Esophagus muscularis mucosa (tissue), 4 donors: Measurements from ENCODE around the gene RIC1. TPM values are rescaled to one million over a fixed set of nuclear protein-coding genes. Genes with fewer than 3 reads are reported as not detected.
"Not testable (repeated sequence)": the region's sequence is repeated elsewhere in the genome, so short reads cannot be mapped to it uniquely, and the experiment has no call there.

Experiments used
- DNase-seq: peaks from one replicate; pipeline ENCODE4 v3.0.0-alpha.2; 2017; ENCODE audit errors: extremely low spot score
- H3K27ac ChIP-seq, 4 donors: fragments of 200-600 bp; sonication (generic); replicated peaks in 1 of 4; 1 replicate in 3 of 4; 2 replicates in 1 of 4; pipeline ENCODE4 v1.5.1; 2016 to 2019; ENCODE audit warnings: mild to moderate bottlenecking in 1 of 4
- H3K27me3 ChIP-seq, 4 donors: fragments of 200-600 bp; sonication (generic); one replicate each; pipeline versions ENCODE4 v1.5.1 to v1.6.0; 2016 to 2019
- H3K36me3 ChIP-seq, 4 donors: fragments of 200-600 bp; sonication (generic); one replicate each; pipeline ENCODE4 v1.5.1; 2016 to 2019
- H3K4me1 ChIP-seq, 4 donors: fragments of 200-600 bp; sonication (generic); one replicate each; pipeline ENCODE4 v1.5.1; 2016 to 2019
- H3K4me3 ChIP-seq, 4 donors: fragments of 200-600 bp; sonication (generic); 1 replicate in 2 of 4; 2 replicates in 2 of 4; pipeline ENCODE4 v1.5.1; 2016 to 2019; ENCODE audit warnings: mild to moderate bottlenecking in 4 of 4, moderate library complexity in 1 of 4
- H3K9me3 ChIP-seq, 4 donors: fragments of 200-600 bp; sonication (generic); 1 replicate in 3 of 4; 2 replicates in 1 of 4; pipeline ENCODE4 v1.5.1; 2016 to 2019
- EP300 ChIP-seq: sonication (generic); formaldehyde crosslinking; IDR thresholded peaks from one replicate; pipeline ENCODE4 v1.6.1; 2017; ENCODE audit warnings: antibody characterized with exemption
- POLR2A ChIP-seq: fragments of 450-650 bp; IDR thresholded peaks from one replicate; pipeline ENCODE4 v1.6.1; 2017; ENCODE audit warnings: antibody characterized with exemption, moderate library complexity, mild to moderate bottlenecking, low read depth
- POLR2AphosphoS5 ChIP-seq, 2 donors: sonication (generic); formaldehyde crosslinking; IDR thresholded peaks; one replicate each; pipeline ENCODE4 v1.6.1; 2017; ENCODE audit warnings: antibody characterized with exemption in 2 of 2
- WGBS: methylation state at CpG from one replicate; pipeline ENCODE4 v1.1.5; 2018; 5-methylcytosine and 5-hydroxymethylcytosine counted together
- intact Hi-C: fragments of 100-400 bp; cut with DNase I; formaldehyde crosslinking; loops from one replicate; pipeline ENCODE4 v1.15.1; 2023
- total RNA-seq, 4 donors: library from RNA; depleted of rRNA; stranded (reverse); fragments of >200 nt; gene quantifications; one replicate each; pipeline versions ENCODE4 v1.1.0 to v1.2.1, GENCODE V29; 2016
- TF ChIP-seq, protein P1 (sequence below), 3 experiments: fragments of 200-600 bp in 2 of 3; fragments of 450-650 bp in 1 of 3; sonication (generic) in 2 of 3; IDR thresholded peaks; one replicate each; pipeline ENCODE4 v1.5.1; 2017 to 2019; ENCODE audit warnings: antibody characterized with exemption in 3 of 3, mild to moderate bottlenecking in 2 of 3, moderate library complexity in 1 of 3

Gene RIC1
- total RNA-seq, 4 donors from 2014 or later = 51.6 to 64.9 (median 57.4) TPM

DNA sequence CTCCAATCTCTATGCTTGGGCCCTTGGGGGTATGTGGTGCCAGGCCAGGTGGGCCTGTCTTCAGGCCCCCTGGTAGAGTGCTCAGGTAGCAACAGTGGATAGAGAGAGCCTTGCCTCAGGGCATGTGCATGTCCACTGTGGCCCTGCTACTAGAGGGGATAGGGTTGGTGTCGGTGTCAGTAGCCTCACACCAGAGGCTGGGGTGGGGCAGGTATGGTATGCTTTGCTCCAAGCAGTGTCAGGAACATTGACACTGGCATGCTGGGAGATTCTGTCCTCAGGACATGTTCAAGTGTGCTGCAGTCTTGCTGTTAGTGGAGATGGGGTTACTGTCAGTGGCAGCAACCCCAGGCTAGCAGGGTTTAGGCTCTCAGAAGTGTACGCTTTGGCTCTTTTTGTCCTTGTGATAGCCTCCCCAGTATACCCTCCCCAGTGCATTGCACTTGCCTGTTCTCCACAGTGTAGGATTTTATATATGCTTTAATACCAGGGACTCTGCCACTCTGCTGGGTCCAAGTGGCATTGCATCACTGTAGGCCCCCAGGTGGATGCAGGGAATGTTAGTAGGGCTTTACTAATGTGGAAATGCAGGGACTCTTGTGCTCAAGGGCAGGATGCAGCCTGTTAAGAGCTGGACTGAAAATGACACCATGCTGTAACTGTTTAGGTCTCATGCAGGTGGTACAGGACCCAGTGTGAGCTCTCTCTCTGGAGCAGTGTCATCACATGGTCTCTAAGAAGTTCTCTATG is 21.6 kb downstream of the RIC1 start:
- intact Hi-C loops = no loop called here
- no peaks in the 10 kb centered on the region for H3K36me3 ChIP-seq
- no peak for DNase-seq
- H3K4me1 ChIP-seq = peaks cover 0 to 17% (median 12%) of the 10 kb centered on the region in 4 donors
- H3K9me3 ChIP-seq = peaks cover 0 to 33% (median 23%) of the 10 kb centered on the region in 4 donors
- WGBS = 100% methylated on average over 2 of the region's 2 CpGs
- no peaks in the 10 kb centered on the region for H3K27me3 ChIP-seq
- no peak for TF ChIP-seq POLR2AphosphoS5 (IDR thresholded peaks at IDR 0.05)
- H3K4me3 ChIP-seq = no peak overlapping the region
- no peak overlapping the region for H3K27ac ChIP-seq

DNA sequence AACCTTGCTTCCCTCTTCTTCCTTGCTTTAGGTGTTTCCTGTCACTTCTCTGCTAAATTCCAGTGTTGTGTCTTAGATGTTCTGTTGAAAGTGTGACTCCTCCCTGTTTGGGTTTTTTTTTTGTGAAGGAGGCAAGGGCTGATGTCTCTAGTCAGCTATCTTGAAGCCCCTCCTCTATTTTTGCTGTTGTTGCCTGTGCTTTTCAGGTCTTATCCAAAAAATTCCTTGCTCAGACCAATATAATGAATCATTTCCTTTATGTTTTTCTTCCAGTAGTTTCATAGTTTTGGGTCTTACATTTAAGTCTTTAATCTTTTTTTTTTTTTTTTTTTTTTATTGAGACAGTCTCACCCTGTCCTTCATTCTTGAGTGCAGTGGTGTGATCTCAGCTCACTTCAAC is 22.3 kb downstream of the RIC1 start:
- Histone ChIP-seq H3K4me1 (peaks cover 0 to 12% (median 8%) of the 10 kb centered on the region in 4 donors), H3K36me3 (no peaks in the 10 kb centered on the region), H3K9me3 (peaks cover 0 to 33% (median 23%) of the 10 kb centered on the region in 4 donors), H3K27ac (no peak overlapping the region), H3K4me3 (no peak overlapping the region), H3K27me3 (no peaks in the 10 kb centered on the region)
- no peak for DNase-seq
- intact Hi-C loops = no loop called here
- TF ChIP-seq EP300 = no peak
- TF ChIP-seq, protein P1, sequence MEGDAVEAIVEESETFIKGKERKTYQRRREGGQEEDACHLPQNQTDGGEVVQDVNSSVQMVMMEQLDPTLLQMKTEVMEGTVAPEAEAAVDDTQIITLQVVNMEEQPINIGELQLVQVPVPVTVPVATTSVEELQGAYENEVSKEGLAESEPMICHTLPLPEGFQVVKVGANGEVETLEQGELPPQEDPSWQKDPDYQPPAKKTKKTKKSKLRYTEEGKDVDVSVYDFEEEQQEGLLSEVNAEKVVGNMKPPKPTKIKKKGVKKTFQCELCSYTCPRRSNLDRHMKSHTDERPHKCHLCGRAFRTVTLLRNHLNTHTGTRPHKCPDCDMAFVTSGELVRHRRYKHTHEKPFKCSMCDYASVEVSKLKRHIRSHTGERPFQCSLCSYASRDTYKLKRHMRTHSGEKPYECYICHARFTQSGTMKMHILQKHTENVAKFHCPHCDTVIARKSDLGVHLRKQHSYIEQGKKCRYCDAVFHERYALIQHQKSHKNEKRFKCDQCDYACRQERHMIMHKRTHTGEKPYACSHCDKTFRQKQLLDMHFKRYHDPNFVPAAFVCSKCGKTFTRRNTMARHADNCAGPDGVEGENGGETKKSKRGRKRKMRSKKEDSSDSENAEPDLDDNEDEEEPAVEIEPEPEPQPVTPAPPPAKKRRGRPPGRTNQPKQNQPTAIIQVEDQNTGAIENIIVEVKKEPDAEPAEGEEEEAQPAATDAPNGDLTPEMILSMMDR (IDR thresholded peaks at IDR 0.05) = no peak
- TF ChIP-seq POLR2AphosphoS5 (IDR thresholded peaks at IDR 0.05) = no peak
- no peak for TF ChIP-seq POLR2A

DNA sequence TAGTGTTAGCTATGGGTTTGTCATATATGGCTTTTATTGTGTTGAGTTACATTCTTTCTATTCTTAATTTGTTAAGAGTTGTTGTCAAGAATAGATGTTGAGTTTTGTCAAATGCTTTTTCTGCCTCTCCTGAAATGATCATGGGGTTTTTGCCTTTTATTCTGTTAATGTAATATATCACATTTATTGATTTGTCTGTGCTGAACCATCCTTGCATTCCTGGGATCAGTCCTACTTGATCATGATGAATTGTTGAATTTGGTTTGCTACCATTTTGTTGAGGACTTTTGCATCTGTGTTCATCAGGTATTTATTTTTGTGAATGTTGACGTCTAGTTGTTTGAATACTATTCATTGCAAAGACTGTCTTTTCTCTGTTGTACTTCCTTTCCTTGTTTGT is 23.9 kb downstream of the RIC1 start:
- 97% methylated on average over 1 of the region's 1 CpG for WGBS
- intact Hi-C loops = no loop called here
- peaks cover 0 to 33% (median 23%) of the 10 kb centered on the region in 4 donors for H3K9me3 ChIP-seq

DNA sequence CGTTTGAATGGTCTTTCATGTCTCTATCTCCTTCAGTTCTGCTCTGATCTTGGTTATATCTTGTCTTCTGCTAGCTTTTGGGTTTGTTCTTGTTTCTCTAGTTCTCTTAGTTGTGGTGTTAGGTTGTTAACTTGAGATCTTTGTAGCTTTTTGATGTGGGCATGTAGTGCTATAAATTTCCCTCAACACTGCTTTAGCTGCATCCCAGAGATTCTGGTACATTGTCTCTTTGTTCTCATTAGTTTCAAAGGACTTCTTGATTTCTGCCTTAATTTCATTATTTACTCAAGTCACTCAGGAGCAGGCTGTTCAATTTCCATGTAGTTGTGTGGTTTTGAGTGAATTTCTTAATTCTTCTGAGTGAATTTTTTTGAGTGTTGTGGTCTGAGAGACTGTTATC is 33.9 kb downstream of the RIC1 start:
- H3K4me3 ChIP-seq, intact Hi-C loops, H3K4me1 ChIP-seq, H3K9me3 ChIP-seq, H3K27ac ChIP-seq, DNase-seq, H3K27me3 ChIP-seq: not testable (repeated sequence)
- 100% methylated on average over 1 of the region's 1 CpG for WGBS
- peaks cover 0 to 24% (median 9%) of the 10 kb centered on the region in 4 donors for H3K36me3 ChIP-seq

More for the DNA sequence above, 23.9 kb downstream of the RIC1 start:
- Histone ChIP-seq H3K4me3 (no peak overlapping the region), H3K27me3 (no peaks in the 10 kb centered on the region), H3K36me3 (peaks cover 0 to 6% (median 0%) of the 10 kb centered on the region in 4 donors), H3K27ac (no peak overlapping the region), H3K4me1 (peaks cover 0 to 8% (median 1%) of the 10 kb centered on the region in 4 donors)
- TF ChIP-seq, protein P1 (IDR thresholded peaks at IDR 0.05) = no peak
- no peak for TF ChIP-seq EP300
- no peak for TF ChIP-seq POLR2A
- TF ChIP-seq POLR2AphosphoS5 (IDR thresholded peaks at IDR 0.05) = no peak
- no peak for DNase-seq

DNA sequence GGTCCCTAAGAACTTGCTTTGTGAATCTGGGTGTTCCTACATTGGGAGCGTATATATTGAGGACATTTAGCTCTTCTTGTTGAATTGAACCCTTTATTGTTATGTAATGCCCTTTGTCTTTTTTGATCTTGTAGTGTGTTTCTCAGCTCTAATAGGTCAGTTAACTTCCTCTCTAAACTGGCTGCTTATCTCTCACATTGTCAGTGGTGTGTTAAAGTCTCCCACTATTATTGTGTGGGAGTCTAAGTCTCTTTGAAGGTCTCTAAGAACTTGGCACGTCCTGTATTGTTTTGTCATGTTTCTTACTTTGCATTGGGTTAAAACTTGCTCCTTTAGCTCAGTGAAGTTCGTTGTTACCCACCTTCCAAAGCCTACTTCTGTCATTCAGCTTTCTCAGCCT is 36.2 kb downstream of the RIC1 start:
- Histone ChIP-seq H3K27me3 (no peaks in the 10 kb centered on the region), H3K27ac (no peak overlapping the region), H3K4me1 (peaks cover 4 to 10% (median 4%) of the 10 kb centered on the region in 4 donors), H3K36me3 (peaks cover 0 to 12% (median 5%) of the 10 kb centered on the region in 4 donors), H3K9me3 (no peaks in the 10 kb centered on the region), H3K4me3 (no peak overlapping the region)
- DNase-seq = no peak
- 75% methylated on average over 3 of the region's 3 CpGs for WGBS
- TF ChIP-seq POLR2A (no peak), EP300 (no peak), POLR2AphosphoS5 (IDR thresholded peaks at IDR 0.05) (no peak)
- TF ChIP-seq, protein P1 (IDR thresholded peaks at IDR 0.05) = no peak
- intact Hi-C loops = no loop called here
